ENCODE results near the gene PEAK3. TPM values are rescaled to one million over a fixed set of nuclear protein-coding genes. Genes with fewer than 3 reads are reported as not detected.

PEAK3 gene
- total RNA-seq, 1 experiment from 2014 or later = not detected

DNA sequence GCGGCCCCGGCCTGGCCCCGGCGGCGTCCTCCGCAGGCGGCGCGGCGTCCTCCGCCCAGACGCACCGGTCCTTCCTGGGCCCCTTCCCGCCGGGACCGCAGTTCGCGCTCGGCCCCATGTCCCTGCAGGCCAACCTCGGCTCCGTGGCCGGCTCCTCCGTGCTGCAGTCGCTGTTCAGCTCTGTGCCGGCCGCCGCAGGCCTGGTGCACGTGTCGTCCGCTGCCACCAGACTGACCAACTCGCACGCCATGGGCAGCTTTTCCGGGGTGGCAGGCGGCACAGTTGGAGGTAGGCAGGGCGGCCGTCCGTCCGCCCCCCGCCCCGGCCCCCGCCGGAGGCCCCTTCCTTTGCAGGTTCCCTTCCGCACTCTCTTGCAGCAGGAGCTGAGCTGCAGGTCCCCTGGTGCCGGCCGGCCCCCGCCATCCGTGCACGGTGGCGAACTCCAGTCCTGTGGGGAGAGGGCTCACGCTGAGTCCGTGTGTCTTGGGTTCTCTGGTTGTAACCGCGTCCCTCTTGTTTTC is 55.1 kb downstream of the PEAK3 start:
- intact Hi-C loops (cut with micrococcal nuclease) = no loop called here
- no TSS peak for BruUV-seq (replicated peaks)
- ChIA-PET CTCF (no interaction called here), POLR2A (interaction anchor here (2.0 kb wide), 1 partner anchor 9 kb away, joined by 6 read pairs; the partner anchor contains the start of gene PLEKHJ1)
- H3K27me3 Mint-ChIP-seq (ENCODE audit: insufficient read depth, unreplicated experiment) = no peaks in the 10 kb centered on the region
- peaks cover 4% of the 10 kb centered on the region for H3K4me1 Mint-ChIP-seq (ENCODE audit: insufficient read depth, unreplicated experiment)
- H3K4me3 Mint-ChIP-seq (ENCODE audit: unreplicated experiment) = no peak overlapping the region
- H3K36me3 Mint-ChIP-seq (ENCODE audit: insufficient read depth, unreplicated experiment) = peaks cover 57% of the 10 kb centered on the region
- H3K9me3 Mint-ChIP-seq (ENCODE audit: unreplicated experiment) = no peaks in the 10 kb centered on the region
- no peak for DNase-seq (ENCODE audit: unreplicated experiment)
- TF ChIP-seq, protein P1, sequence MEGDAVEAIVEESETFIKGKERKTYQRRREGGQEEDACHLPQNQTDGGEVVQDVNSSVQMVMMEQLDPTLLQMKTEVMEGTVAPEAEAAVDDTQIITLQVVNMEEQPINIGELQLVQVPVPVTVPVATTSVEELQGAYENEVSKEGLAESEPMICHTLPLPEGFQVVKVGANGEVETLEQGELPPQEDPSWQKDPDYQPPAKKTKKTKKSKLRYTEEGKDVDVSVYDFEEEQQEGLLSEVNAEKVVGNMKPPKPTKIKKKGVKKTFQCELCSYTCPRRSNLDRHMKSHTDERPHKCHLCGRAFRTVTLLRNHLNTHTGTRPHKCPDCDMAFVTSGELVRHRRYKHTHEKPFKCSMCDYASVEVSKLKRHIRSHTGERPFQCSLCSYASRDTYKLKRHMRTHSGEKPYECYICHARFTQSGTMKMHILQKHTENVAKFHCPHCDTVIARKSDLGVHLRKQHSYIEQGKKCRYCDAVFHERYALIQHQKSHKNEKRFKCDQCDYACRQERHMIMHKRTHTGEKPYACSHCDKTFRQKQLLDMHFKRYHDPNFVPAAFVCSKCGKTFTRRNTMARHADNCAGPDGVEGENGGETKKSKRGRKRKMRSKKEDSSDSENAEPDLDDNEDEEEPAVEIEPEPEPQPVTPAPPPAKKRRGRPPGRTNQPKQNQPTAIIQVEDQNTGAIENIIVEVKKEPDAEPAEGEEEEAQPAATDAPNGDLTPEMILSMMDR (IDR thresholded peaks at IDR 0.05; ENCODE audit: unreplicated experiment) = no peak
- H3K27ac Mint-ChIP-seq (ENCODE audit: low read depth, unreplicated experiment) = no peak overlapping the region

DNA sequence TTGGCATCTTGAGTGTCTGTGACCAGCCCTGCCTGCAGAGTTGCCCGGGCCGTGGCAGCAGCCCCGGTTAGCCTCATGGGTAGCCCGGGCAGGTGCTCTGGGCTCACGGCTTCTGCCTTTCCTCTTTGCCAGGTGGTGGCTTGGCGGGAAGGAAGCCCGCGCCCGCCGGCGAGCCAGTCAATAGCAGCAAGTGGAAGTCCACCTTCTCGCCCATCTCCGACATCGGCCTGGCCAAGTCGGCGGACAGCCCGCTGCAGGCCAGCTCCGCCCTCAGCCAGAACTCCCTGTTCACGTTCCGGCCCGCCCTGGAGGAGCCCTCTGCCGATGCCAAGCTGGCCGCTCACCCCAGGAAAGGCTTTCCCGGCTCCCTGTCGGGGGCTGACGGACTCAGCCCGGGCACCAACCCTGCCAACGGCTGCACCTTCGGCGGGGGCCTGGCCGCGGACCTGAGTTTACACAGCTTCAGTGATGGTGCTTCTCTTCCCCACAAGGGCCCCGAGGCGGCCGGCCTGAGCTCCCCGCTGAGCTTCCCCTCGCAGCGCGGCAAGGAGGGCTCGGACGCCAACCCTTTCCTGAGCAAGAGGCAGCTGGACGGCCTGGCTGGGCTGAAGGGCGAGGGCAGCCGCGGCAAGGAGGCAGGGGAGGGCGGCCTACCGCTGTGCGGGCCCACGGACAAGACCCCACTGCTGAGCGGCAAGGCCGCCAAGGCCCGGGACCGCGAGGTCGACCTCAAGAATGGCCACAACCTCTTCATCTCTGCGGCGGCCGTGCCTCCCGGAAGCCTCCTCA is 55.7 kb downstream of the PEAK3 start:
- no peak overlapping the region for H3K27ac Mint-ChIP-seq (ENCODE audit: low read depth, unreplicated experiment)
- no peaks in the 10 kb centered on the region for H3K9me3 Mint-ChIP-seq (ENCODE audit: unreplicated experiment)
- no peaks in the 10 kb centered on the region for H3K27me3 Mint-ChIP-seq (ENCODE audit: insufficient read depth, unreplicated experiment)
- BruUV-seq (replicated peaks) = no TSS peak
- intact Hi-C loops (cut with micrococcal nuclease) = no loop called here
- CTCF ChIA-PET = interaction anchor here (0.5 kb wide), 1 partner anchor 1295 kb away, joined by 3 read pairs; no protein-coding TSS in a partner anchor
- TF ChIP-seq, protein P1 (IDR thresholded peaks at IDR 0.05; ENCODE audit: unreplicated experiment) = no peak
- DNase-seq (ENCODE audit: unreplicated experiment) = no peak
- POLR2A ChIA-PET = interaction anchor here (2.0 kb wide), 1 partner anchor 9 kb away, joined by 6 read pairs; the partner anchor contains the start of gene PLEKHJ1
- no peak overlapping the region for H3K4me3 Mint-ChIP-seq (ENCODE audit: unreplicated experiment)
- H3K4me1 Mint-ChIP-seq (ENCODE audit: insufficient read depth, unreplicated experiment) = peaks cover 4% of the 10 kb centered on the region
- H3K36me3 Mint-ChIP-seq (ENCODE audit: insufficient read depth, unreplicated experiment) = peaks cover 51% of the 10 kb centered on the region

DNA sequence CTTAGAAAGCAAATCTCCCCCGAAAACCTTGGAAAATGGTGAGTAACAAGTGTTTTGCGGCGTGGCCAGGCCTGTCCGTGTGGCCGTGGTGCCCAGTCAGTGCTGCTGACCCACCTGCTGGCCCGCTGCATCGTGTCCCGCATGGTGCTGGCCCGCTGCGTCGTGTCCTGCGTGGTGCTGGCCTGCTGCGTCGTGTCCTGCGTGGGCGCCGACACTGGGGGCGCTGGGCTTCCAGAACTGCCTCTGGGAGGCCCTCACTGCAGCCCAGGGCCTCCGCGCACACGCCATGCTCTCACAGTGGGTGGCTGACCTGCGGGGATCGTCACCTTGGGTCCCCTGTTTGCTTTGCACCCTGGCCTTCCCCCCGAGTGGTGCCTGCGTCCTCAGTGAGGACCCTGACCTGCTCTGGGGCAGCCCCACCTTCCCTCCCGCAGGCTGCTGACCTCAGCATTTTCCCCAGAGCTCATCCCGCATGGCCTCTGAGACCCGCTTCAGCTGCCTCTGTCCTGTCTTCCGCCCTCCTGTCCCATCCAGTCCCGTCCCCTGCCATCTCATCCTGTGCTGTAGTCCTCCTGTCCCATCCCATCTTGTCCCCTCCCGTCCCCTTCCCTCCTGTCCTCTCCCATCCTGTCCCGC is 56.4 kb downstream of the PEAK3 start:
- Mint-ChIP-seq H3K27ac (ENCODE audit: low read depth, unreplicated experiment) (no peak overlapping the region), H3K27me3 (ENCODE audit: insufficient read depth, unreplicated experiment) (no peaks in the 10 kb centered on the region), H3K4me1 (ENCODE audit: insufficient read depth, unreplicated experiment) (peaks cover 4% of the 10 kb centered on the region), H3K36me3 (ENCODE audit: insufficient read depth, unreplicated experiment) (peaks cover 53% of the 10 kb centered on the region), H3K4me3 (ENCODE audit: unreplicated experiment) (no peak overlapping the region), H3K9me3 (ENCODE audit: unreplicated experiment) (no peaks in the 10 kb centered on the region)
- no TSS peak for BruUV-seq (replicated peaks)
- DNase-seq (ENCODE audit: unreplicated experiment) = no peak
- TF ChIP-seq, protein P1 (IDR thresholded peaks at IDR 0.05; ENCODE audit: unreplicated experiment) = no peak
- intact Hi-C loops (cut with micrococcal nuclease) = no loop called here
- ChIA-PET CTCF (interaction anchor here (0.5 kb wide), 1 partner anchor 1296 kb away, joined by 3 read pairs; no protein-coding TSS in a partner anchor), POLR2A (interaction anchor here (2.0 kb wide), 1 partner anchor 10 kb away, joined by 6 read pairs; the partner anchor contains the start of gene PLEKHJ1)

DNA sequence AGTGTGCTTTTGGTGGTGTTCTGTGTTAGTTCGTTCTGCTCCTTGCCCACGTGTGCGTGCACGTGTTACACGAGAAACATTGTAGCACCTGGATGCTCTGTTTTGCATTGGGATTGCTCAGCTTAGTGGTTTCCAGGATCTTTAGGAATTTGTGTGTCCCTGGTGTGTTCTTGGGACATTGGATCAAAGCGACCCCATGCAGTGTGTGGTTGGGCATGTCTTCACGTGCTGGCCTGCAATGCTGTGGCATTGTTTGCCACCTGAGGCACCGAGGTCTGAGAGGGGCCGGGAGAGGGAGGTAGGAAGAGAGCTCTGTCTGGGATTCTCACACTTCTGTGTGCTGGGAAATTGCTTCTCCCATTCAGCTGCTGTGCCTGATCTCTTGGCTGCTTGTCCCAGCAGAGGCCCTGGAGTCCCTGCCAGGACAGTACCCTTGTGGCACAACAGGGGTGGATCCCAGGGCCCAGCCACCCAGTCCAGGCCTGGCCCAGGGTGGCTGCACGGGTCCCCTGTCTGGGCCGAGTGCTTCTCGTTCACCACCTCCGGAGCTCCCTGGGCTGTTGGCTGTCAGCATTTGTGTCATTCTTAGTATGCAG is 57.1 kb downstream of the PEAK3 start:
- no peak overlapping the region for H3K27ac Mint-ChIP-seq (ENCODE audit: low read depth, unreplicated experiment)
- no peaks in the 10 kb centered on the region for H3K9me3 Mint-ChIP-seq (ENCODE audit: unreplicated experiment)
- TF ChIP-seq, protein P1 (IDR thresholded peaks at IDR 0.05; ENCODE audit: unreplicated experiment) = no peak
- intact Hi-C loops (cut with micrococcal nuclease) = no loop called here
- H3K27me3 Mint-ChIP-seq (ENCODE audit: insufficient read depth, unreplicated experiment) = no peaks in the 10 kb centered on the region
- peaks cover 60% of the 10 kb centered on the region for H3K36me3 Mint-ChIP-seq (ENCODE audit: insufficient read depth, unreplicated experiment)
- POLR2A ChIA-PET = interaction anchor here (2.0 kb wide), 1 partner anchor 11 kb away, joined by 6 read pairs; the partner anchor contains the start of gene PLEKHJ1
- no peak overlapping the region for H3K4me3 Mint-ChIP-seq (ENCODE audit: unreplicated experiment)
- BruUV-seq (replicated peaks) = no TSS peak
- DNase-seq (ENCODE audit: unreplicated experiment) = no peak
- peaks cover 4% of the 10 kb centered on the region for H3K4me1 Mint-ChIP-seq (ENCODE audit: insufficient read depth, unreplicated experiment)
- CTCF ChIA-PET = no interaction called here
